GM18858 (cell line): ENCODE results near the gene MMS19.
"Not testable (repeated sequence)": the region's sequence is repeated elsewhere in the genome, so short reads cannot be mapped to it uniquely, and the experiment has no call there.

Experiments used
- ATAC-seq: cut with Tn5 transposase; IDR thresholded peaks from one replicate; pipeline ENCODE4 v1.9.1; 2021; ENCODE audit not compliant: unreplicated experiment

Gene MMS19

GRCh38 chr10:97498076-97498840, at the start of gene MMS19:
Gene MMS19 (minus strand): TSS chr10:97498422. CDS start chr10:97498384, 38 bp downstream.
- ATAC-seq, result peak; percentile 80

GRCh38 chr10:97547962-97548361, 49.7 kb upstream of the MMS19 start:
- no peak for ATAC-seq

- no peak for ATAC-seq
Observed at GRCh38 chr10:97547271-97547600, 49.0 kb upstream of the MMS19 start.

GRCh38 chr10:97546456-97547270, 48.4 kb upstream of the MMS19 start:
- ATAC-seq, result no peak

GRCh38 chr10:97543025-97543546, 44.9 kb upstream of the MMS19 start:
- ATAC-seq, result no peak

- no peak for ATAC-seq
Observed at GRCh38 chr10:97542169-97543024, 44.2 kb upstream of the MMS19 start.

- no peak for ATAC-seq
Observed at GRCh38 chr10:97540669-97541500, 42.7 kb upstream of the MMS19 start.

- no peak for ATAC-seq
Observed at GRCh38 chr10:97539523-97540200, 41.4 kb upstream of the MMS19 start.

GRCh38 chr10:97538839-97539238, 40.6 kb upstream of the MMS19 start:
- no peak for ATAC-seq

GRCh38 chr10:97538411-97538810, 40.2 kb upstream of the MMS19 start:
- ATAC-seq, result no peak

GRCh38 chr10:97537186-97537869, 39.1 kb upstream of the MMS19 start:
- ATAC-seq, result no peak

GRCh38 chr10:97534746-97535367, 36.6 kb upstream of the MMS19 start:
- ATAC-seq, result no peak

- no peak for ATAC-seq
Observed at GRCh38 chr10:97533888-97534287, 35.7 kb upstream of the MMS19 start.

- no peak for ATAC-seq
Observed at GRCh38 chr10:97532935-97533671, 34.9 kb upstream of the MMS19 start.

- no peak for ATAC-seq
Observed at GRCh38 chr10:97531401-97531986, 33.3 kb upstream of the MMS19 start.

GRCh38 chr10:97529685-97530465, 31.7 kb upstream of the MMS19 start:
- ATAC-seq, result no peak

GRCh38 chr10:97528876-97529275, 30.7 kb upstream of the MMS19 start:
- not testable (repeated sequence) for ATAC-seq
